ENCODE data around the gene TAS1R1. TPM values are rescaled to one million over a fixed set of nuclear protein-coding genes. Genes with fewer than 3 reads are reported as not detected.

Gene TAS1R1
- total and polyA plus RNA-seq, 9 of the 15 experiments (the other 6 are each of a cell fraction or from before 2014, with no cell fraction given) = 0.06 TPM; not detected in 8

DNA sequence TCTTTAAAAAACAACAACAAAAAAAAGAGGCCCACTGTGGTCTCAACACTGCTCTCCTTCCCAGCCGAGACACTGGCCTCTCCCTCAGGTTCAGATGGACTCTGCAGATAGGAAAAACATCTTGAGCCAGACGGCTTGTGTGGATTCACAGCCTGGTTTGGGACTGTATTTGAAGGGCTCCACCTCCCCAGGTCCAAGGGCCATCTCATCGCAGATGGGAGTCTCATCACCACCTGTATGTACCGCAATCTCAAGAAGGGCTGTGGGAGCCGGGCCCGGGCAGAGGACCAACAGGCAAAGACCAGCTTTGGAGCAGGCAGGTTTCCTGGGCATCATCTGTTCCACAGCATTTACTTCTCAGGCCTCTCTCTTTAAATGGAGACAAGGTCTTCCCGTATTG, 34.9 kb downstream of the TAS1R1 start:
- Histone ChIP-seq H3K4me2 (ENCODE audit: insufficient read depth, low read length) (no peak overlapping the region), H3K4me1 (replicated peaks in 1 of 2; ENCODE audit: control insufficient read depth in 2 of 2, insufficient read depth in 2 of 2, low read length in 2 of 2) (peaks cover 7 to 51% of the 10 kb centered on the region in 2 experiments; a peak in 4 of 5 replicates), H3K9me3 (replicated peaks; ENCODE audit: control insufficient read depth, insufficient read depth, low read depth, low read length) (no peaks in the 10 kb centered on the region), H4K20me1 (replicated peaks; ENCODE audit: control insufficient read depth, insufficient read depth, low read length) (peaks cover 28% of the 10 kb centered on the region), H3K9me1 (ENCODE audit: control insufficient read depth, insufficient read depth, low read length) (peaks cover 15% of the 10 kb centered on the region), H3K4me3 (no peak overlapping the region), H3K36me3 (ENCODE audit: control insufficient read depth, insufficient read depth, low read length) (peaks cover 98% of the 10 kb centered on the region), H3K27me3 (ENCODE audit: control insufficient read depth in 2 of 2, insufficient read depth in 2 of 2, low read length in 2 of 2) (no peaks in the 10 kb centered on the region), H2AFZ (ENCODE audit: low read depth, low read length) (no peak overlapping the region), H3K27ac (ENCODE audit: extremely low read depth, low read depth, low read length) (no peak overlapping the region; the same call in 2 of the 3 replicates), H3K9ac (ENCODE audit: insufficient read depth in 1 of 2, low read depth in 2 of 2, low read length in 2 of 2) (peak overlapping the region in 1 of 2 experiments; percentile 31; a peak in 1 of 4 replicates), H3K79me2 (ENCODE audit: control insufficient read depth, insufficient read depth, low read length) (peaks cover 9% of the 10 kb centered on the region; the same call in 1 of the 3 replicates)
- intact Hi-C loops (cut with micrococcal nuclease) = no loop called here
- ChIA-PET POLR2A (interaction anchor here (0.6 to 13.4 kb wide), 9 partner anchors 10 to 83 kb away, joined by 3 to 221 read pairs (median 4); partner anchors contain the start of genes KLHL21, NOL9 and ZBTB48), CTCF (ENCODE audit: low intra/inter-chr PET ratio) (no interaction called here)
- no peak for DNase-seq (ENCODE audit: extremely low read depth in 1 of 4, low spot score in 3 of 4)
- peak; percentile 46 for FAIRE-seq
- in situ Hi-C loops (cut with MboI) = no loop called here
- no TSS peak for BruUV-seq (replicated peaks)
- 78% methylated on average over 7 of the region's 7 CpGs for WGBS (ENCODE audit: insufficient coverage, low coverage, missing lambda C conversion rate)
- TF ChIP-seq POLR2AphosphoS5 (IDR thresholded peaks at IDR 0.05; ENCODE audit: control insufficient read depth, insufficient read depth, low read depth, low read length) (0 out of 2 replicates have a peak, but pooled peaks have one; percentile 27), IFI16 (CRISPR knock-in tag; IDR thresholded peaks at IDR 0.05) (no peak), POLR2A (conservative IDR thresholded peaks at IDR 0.05) (peak; percentile 15; the same call in 1 of the 2 replicates), DPF2 (IDR thresholded peaks at IDR 0.05) (no peak), ZNF311 (CRISPR knock-in tag; IDR thresholded peaks at IDR 0.05) (no peak), GATA2 (CRISPR knock-in tag; IDR thresholded peaks at IDR 0.05) (0 out of 2 replicates have a peak, but pooled peaks have one; percentile 26), ZNF133 (CRISPR knock-in tag; IDR thresholded peaks at IDR 0.05) (no peak)
- TF ChIP-seq, protein P1, sequence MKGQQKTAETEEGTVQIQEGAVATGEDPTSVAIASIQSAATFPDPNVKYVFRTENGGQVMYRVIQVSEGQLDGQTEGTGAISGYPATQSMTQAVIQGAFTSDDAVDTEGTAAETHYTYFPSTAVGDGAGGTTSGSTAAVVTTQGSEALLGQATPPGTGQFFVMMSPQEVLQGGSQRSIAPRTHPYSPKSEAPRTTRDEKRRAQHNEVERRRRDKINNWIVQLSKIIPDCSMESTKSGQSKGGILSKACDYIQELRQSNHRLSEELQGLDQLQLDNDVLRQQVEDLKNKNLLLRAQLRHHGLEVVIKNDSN (CRISPR knock-in tag; IDR thresholded peaks at IDR 0.05) = no peak
- no peak for ATAC-seq
